Peyer's patch (tissue), 4 donors: Measurements from ENCODE around the gene ABCA12. TPM values are rescaled to one million over a fixed set of nuclear protein-coding genes. Genes with fewer than 3 reads are reported as not detected.

Source experiments
- DNase-seq, 3 donors: peaks; one replicate each; pipeline ENCODE4 v3.0.0-alpha.2; 2017 to 2019
- H3K27ac ChIP-seq, 4 donors: fragments of 200-600 bp; sonication (generic); one replicate each; pipeline ENCODE4 v1.5.1; 2016 to 2019
- H3K27me3 ChIP-seq, 2 donors: fragments of 200-600 bp; sonication (generic); one replicate each; pipeline ENCODE4 v1.5.1; 2019
- H3K36me3 ChIP-seq, 3 donors: fragments of 200-600 bp; sonication (generic); one replicate each; pipeline ENCODE4 v1.5.1; 2016 to 2019
- H3K4me1 ChIP-seq, 4 donors: fragments of 200-600 bp; sonication (generic); one replicate each; pipeline ENCODE4 v1.5.1; 2016 to 2019
- H3K4me3 ChIP-seq, 4 donors: fragments of 200-600 bp; sonication (generic); 1 replicate in 3 of 4; 2 replicates in 1 of 4; pipeline ENCODE4 v1.5.1; 2016 to 2019; ENCODE audit warnings: mild to moderate bottlenecking in 1 of 4
- H3K9me3 ChIP-seq, 4 donors: fragments of 200-600 bp; sonication (generic); one replicate each; pipeline ENCODE4 v1.5.1; 2016 to 2019; ENCODE audit warnings: mild to moderate bottlenecking in 1 of 4
- POLR2A ChIP-seq, 2 donors: fragments of 450-650 bp; IDR thresholded peaks; one replicate each; pipeline ENCODE4 v1.5.1; 2017; ENCODE audit warnings: antibody characterized with exemption in 2 of 2, mild to moderate bottlenecking in 2 of 2, moderate library complexity in 2 of 2
- total RNA-seq, 4 donors: library from RNA; depleted of rRNA; stranded (reverse); fragments of >200 nt; gene quantifications; one replicate each; pipeline ENCODE4 v1.1.0, GENCODE V29; 2016
- TF ChIP-seq, protein P1 (sequence below), 6 experiments: fragments of 450-650 bp in 4 of 6; fragments of 200-600 bp in 2 of 6; sonication (generic) in 1 of 6; IDR thresholded peaks; one replicate each; pipeline ENCODE4 v1.5.1; 2017 to 2019; ENCODE audit warnings: antibody characterized with exemption in 6 of 6, mild to moderate bottlenecking in 3 of 6, moderate library complexity in 1 of 6

Gene ABCA12
- total RNA-seq, 4 donors from 2014 or later, result not detected

DNA sequence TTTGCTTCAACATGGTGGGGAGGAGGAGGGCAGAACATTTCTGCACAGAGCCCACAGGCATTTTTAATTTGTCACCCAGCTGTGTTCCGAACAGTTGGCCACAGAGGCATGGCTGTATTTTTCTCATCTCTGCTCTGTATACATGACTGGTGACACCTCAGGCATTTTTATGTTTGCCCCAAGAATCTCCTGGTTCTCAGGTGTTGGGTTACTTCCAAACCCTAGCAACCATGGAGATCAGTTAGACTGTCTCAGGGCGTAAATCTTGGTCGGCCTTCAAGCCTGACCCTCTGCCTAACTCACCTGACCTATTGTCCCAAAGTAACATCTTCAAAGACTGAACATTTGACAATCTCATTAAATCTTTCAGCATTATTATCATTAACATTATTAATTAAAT, 100.0 kb downstream of the ABCA12 start:
- no peak for DNase-seq
- H3K4me1 ChIP-seq, result no peaks in the 10 kb centered on the region
- H3K27me3 ChIP-seq, result no peaks in the 10 kb centered on the region
- no peak for TF ChIP-seq POLR2A (IDR thresholded peaks at IDR 0.05)
- TF ChIP-seq, protein P1, sequence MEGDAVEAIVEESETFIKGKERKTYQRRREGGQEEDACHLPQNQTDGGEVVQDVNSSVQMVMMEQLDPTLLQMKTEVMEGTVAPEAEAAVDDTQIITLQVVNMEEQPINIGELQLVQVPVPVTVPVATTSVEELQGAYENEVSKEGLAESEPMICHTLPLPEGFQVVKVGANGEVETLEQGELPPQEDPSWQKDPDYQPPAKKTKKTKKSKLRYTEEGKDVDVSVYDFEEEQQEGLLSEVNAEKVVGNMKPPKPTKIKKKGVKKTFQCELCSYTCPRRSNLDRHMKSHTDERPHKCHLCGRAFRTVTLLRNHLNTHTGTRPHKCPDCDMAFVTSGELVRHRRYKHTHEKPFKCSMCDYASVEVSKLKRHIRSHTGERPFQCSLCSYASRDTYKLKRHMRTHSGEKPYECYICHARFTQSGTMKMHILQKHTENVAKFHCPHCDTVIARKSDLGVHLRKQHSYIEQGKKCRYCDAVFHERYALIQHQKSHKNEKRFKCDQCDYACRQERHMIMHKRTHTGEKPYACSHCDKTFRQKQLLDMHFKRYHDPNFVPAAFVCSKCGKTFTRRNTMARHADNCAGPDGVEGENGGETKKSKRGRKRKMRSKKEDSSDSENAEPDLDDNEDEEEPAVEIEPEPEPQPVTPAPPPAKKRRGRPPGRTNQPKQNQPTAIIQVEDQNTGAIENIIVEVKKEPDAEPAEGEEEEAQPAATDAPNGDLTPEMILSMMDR (IDR thresholded peaks at IDR 0.05), result no peak
- no peak overlapping the region for H3K4me3 ChIP-seq
- H3K27ac ChIP-seq, result no peak overlapping the region
- H3K9me3 ChIP-seq, result no peaks in the 10 kb centered on the region
- no peaks in the 10 kb centered on the region for H3K36me3 ChIP-seq

DNA sequence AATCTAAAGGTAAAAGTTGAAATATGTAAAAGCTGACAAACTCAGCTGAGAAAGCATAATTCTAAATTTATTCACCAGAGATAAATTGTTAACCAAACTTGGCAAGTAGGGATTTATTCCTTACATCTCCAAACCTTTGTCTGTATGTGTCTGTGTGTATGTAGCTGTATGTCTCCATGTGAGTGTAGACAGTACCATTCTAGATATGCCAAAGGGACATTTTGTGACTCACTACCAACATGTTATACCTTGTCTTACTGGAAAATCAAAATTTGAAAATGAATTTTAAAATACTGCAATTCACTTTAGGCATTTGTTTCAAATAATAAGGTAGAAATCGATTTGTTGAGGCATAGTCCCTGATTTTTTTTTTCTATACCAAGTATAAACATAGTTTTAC, 102.1 kb downstream of the ABCA12 start:
- no peaks in the 10 kb centered on the region for H3K36me3 ChIP-seq
- no peaks in the 10 kb centered on the region for H3K9me3 ChIP-seq
- no peak for DNase-seq
- TF ChIP-seq, protein P1 (IDR thresholded peaks at IDR 0.05), result no peak
- TF ChIP-seq POLR2A (IDR thresholded peaks at IDR 0.05), result no peak
- H3K27me3 ChIP-seq, result no peaks in the 10 kb centered on the region
- H3K4me3 ChIP-seq, result no peak overlapping the region
- no peaks in the 10 kb centered on the region for H3K4me1 ChIP-seq
- H3K27ac ChIP-seq, result no peak overlapping the region

DNA sequence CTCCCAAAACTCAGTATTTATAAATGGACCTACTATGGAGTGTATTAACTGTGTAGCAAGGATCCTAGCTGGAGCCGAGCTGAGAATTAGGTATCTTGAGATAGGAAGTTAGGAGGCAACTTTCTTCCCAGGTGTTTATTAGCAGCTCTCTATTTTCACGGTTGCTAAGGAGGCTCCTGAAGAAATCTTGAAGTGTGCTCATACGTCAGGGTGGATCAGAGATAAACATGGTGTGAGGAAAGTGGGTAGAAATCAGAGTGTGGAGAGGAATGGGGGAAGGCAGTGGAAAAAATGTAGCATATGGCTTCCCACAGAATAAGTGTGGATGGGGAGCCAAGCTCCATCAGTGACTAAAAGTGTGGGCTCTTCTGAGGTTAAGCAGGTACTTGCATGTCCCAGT, 104.3 kb downstream of the ABCA12 start:
- Histone ChIP-seq H3K27ac (no peak overlapping the region), H3K4me1 (no peaks in the 10 kb centered on the region), H3K36me3 (no peaks in the 10 kb centered on the region), H3K9me3 (no peaks in the 10 kb centered on the region), H3K27me3 (no peaks in the 10 kb centered on the region), H3K4me3 (no peak overlapping the region)
- TF ChIP-seq POLR2A (IDR thresholded peaks at IDR 0.05), result no peak
- TF ChIP-seq, protein P1 (IDR thresholded peaks at IDR 0.05), result no peak
- DNase-seq, result no peak

DNA sequence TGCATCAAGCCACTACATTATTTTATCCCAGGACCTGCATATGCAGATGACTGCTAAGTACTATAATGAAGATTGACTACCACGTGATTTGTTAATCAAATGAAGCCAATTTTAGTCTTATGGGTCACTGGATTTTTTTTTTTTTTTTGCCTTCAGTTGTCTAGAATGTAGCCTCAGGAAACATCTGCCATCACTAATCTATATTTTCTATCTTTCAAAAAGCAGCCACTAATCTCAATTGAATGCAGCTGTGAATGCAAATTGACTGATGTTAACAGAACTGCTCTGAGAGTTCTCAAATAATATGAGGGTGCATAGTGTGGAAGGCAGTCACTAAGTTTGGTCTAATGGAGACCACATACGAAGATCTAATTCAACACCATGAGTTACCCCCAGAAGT, 106.3 kb downstream of the ABCA12 start:
- Histone ChIP-seq H3K36me3 (no peaks in the 10 kb centered on the region), H3K27ac (no peak overlapping the region), H3K4me1 (no peaks in the 10 kb centered on the region), H3K4me3 (no peak overlapping the region), H3K9me3 (no peaks in the 10 kb centered on the region), H3K27me3 (no peaks in the 10 kb centered on the region)
- no peak for DNase-seq
- no peak for TF ChIP-seq POLR2A (IDR thresholded peaks at IDR 0.05)
- TF ChIP-seq, protein P1 (IDR thresholded peaks at IDR 0.05), result no peak

DNA sequence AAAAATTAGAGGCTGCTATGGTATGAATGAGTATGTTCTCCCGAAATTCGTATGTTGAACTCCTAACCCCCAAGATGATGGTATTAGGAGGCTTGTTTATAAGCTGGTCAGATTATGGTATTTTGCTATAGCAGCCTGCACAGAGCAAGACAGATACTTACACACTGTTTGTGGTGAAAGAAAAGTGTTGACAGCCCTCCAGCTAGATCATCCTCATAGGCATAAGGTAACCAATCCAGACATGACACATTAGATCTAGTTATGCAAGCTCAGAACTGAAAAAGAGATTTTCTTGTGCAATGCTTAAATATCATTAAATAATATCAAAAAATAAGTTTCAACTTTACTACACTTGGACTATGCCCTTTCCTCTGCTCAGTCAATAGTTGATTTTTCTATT, 107.1 kb downstream of the ABCA12 start:
- Histone ChIP-seq H3K27ac (no peak overlapping the region), H3K36me3 (no peaks in the 10 kb centered on the region), H3K4me1 (no peaks in the 10 kb centered on the region), H3K9me3 (no peaks in the 10 kb centered on the region), H3K4me3 (no peak overlapping the region), H3K27me3 (no peaks in the 10 kb centered on the region)
- DNase-seq, result no peak
- TF ChIP-seq POLR2A (IDR thresholded peaks at IDR 0.05), result no peak
- TF ChIP-seq, protein P1 (IDR thresholded peaks at IDR 0.05), result no peak

DNA sequence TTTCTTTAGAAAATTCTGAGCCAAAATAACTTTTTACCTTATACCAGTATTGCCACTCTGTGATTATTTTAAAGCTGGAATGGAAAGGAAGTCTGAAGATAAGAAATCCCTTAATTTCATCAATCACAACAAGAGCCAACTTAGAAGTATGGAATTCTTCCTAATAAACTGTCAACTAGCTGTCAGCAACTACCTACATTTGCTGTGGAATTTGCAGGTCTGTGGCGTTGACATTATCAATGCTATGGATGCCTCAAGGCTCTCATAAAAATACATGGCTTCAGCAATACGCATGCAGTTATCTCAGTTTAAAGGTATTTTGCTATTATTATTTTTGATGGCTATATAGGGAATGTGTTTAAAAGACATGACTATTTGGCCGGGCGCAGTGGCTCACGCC, 108.5 kb downstream of the ABCA12 start:
- DNase-seq, result no peak
- no peaks in the 10 kb centered on the region for H3K9me3 ChIP-seq
- no peaks in the 10 kb centered on the region for H3K36me3 ChIP-seq
- no peaks in the 10 kb centered on the region for H3K4me1 ChIP-seq
- no peak overlapping the region for H3K4me3 ChIP-seq
- H3K27me3 ChIP-seq, result no peaks in the 10 kb centered on the region
- TF ChIP-seq, protein P1 (IDR thresholded peaks at IDR 0.05), result no peak
- TF ChIP-seq POLR2A (IDR thresholded peaks at IDR 0.05), result no peak
- no peak overlapping the region for H3K27ac ChIP-seq
